C4-2B (cell line): ENCODE measurements around the gene KLHDC1.

Experiments used
- ZFX ChIP-seq: fragments of 450-650 bp; IDR thresholded peaks from 2 replicates; pipeline ENCODE4 v1.6.1; 2017
- TF ChIP-seq, protein P1 (sequence below): fragments of 450-650 bp; conservative IDR thresholded peaks from 2 replicates; pipeline ENCODE4 v1.5.1; 2017; ENCODE audit warnings: mild to moderate bottlenecking

DNA sequence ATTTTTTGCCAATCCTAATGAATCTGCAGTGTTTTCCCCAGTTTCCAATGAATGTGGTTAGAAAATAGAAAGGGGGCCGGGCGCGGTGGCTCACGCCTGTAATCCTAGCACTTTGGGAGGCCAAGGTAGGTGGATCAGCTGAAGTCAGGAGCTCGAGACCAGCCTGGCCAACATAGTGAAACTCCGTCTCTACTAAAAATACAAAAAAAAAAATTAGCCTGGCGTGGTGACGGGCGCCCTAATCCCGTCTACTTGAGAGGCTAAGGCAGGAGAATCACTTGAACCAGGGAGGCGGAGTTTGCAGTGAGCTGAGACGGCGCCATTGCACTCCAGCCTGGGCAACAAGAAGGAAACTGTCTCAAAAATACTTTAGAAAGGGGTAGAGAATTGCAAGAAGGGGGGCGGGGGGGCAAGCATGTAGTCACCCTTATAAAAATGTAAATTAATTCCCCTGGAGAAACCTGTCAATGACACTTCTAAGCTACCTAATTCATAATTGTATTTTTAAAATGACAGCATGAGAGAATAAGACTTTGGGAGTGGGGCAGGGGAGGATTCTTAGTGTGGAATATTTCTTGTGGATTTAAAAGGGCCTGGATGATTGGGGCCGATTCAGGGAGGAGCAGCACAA, 76.8 kb downstream of the KLHDC1 start:
- TF ChIP-seq, protein P1, sequence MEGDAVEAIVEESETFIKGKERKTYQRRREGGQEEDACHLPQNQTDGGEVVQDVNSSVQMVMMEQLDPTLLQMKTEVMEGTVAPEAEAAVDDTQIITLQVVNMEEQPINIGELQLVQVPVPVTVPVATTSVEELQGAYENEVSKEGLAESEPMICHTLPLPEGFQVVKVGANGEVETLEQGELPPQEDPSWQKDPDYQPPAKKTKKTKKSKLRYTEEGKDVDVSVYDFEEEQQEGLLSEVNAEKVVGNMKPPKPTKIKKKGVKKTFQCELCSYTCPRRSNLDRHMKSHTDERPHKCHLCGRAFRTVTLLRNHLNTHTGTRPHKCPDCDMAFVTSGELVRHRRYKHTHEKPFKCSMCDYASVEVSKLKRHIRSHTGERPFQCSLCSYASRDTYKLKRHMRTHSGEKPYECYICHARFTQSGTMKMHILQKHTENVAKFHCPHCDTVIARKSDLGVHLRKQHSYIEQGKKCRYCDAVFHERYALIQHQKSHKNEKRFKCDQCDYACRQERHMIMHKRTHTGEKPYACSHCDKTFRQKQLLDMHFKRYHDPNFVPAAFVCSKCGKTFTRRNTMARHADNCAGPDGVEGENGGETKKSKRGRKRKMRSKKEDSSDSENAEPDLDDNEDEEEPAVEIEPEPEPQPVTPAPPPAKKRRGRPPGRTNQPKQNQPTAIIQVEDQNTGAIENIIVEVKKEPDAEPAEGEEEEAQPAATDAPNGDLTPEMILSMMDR: no peak
- no peak for TF ChIP-seq ZFX
